ENCODE measurements around the gene KIF7.

KIF7 gene

DNA sequence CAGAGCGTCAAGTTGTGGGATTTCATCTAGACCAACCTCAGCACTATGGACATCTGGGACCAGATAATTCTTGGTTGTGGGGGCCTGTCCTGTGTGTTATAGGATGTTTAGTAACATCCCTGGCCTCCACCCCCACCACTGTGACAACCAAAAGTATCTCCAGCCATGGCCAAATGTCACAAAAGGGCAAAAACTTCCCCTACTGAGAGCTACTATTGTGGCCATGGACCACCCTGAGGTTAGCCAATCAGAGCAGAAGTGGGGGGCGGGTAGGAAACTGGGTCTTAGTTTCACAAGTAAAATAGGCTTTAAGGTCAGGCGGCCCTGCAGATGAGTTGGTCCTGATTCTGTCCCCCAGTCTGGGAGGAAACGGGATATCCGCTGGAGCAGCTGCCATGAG, 25.4 kb downstream of the KIF7 start:
- Histone ChIP-seq H3K9me3 (ENCODE audit: low read length) (0 out of 2 replicates have a peak, but pooled peaks cover 6% of the 10 kb centered on the region), H3K79me2 (ENCODE audit: insufficient read depth, low read length) (no peaks in the 10 kb centered on the region), H3K27ac (ENCODE audit: low read depth, low read length, poor library complexity, severe bottlenecking) (no peak overlapping the region), H3F3A (ENCODE audit: insufficient read depth, low read length) (no peaks in the 10 kb centered on the region), H4K20me1 (ENCODE audit: insufficient read depth, low read length) (no peaks in the 10 kb centered on the region), H3K9ac (ENCODE audit: low read length) (no peak overlapping the region), H3K9me2 (ENCODE audit: low read depth, low read length) (no peaks in the 10 kb centered on the region), H3K36me3 (ENCODE audit: insufficient read depth, low read length) (peaks cover 67% of the 10 kb centered on the region), H3K4me2 (ENCODE audit: low read length) (no peak overlapping the region), H3K4me3 (ENCODE audit: low read depth, low read length, poor library complexity, severe bottlenecking) (no peak overlapping the region), H2AFZ (ENCODE audit: low read length) (no peak overlapping the region), H3K27me3 (ENCODE audit: insufficient read depth, low read length) (no peaks in the 10 kb centered on the region), H3K4me1 (ENCODE audit: insufficient read depth, low read length, severe bottlenecking) (no peaks in the 10 kb centered on the region)
- TF ChIP-seq, protein P1, sequence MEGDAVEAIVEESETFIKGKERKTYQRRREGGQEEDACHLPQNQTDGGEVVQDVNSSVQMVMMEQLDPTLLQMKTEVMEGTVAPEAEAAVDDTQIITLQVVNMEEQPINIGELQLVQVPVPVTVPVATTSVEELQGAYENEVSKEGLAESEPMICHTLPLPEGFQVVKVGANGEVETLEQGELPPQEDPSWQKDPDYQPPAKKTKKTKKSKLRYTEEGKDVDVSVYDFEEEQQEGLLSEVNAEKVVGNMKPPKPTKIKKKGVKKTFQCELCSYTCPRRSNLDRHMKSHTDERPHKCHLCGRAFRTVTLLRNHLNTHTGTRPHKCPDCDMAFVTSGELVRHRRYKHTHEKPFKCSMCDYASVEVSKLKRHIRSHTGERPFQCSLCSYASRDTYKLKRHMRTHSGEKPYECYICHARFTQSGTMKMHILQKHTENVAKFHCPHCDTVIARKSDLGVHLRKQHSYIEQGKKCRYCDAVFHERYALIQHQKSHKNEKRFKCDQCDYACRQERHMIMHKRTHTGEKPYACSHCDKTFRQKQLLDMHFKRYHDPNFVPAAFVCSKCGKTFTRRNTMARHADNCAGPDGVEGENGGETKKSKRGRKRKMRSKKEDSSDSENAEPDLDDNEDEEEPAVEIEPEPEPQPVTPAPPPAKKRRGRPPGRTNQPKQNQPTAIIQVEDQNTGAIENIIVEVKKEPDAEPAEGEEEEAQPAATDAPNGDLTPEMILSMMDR (IDR thresholded peaks at IDR 0.05; ENCODE audit: low read length): no peak
- TF ChIP-seq EZH2 (IDR thresholded peaks at IDR 0.05; ENCODE audit: borderline replicate concordance, low read length): no peak

DNA sequence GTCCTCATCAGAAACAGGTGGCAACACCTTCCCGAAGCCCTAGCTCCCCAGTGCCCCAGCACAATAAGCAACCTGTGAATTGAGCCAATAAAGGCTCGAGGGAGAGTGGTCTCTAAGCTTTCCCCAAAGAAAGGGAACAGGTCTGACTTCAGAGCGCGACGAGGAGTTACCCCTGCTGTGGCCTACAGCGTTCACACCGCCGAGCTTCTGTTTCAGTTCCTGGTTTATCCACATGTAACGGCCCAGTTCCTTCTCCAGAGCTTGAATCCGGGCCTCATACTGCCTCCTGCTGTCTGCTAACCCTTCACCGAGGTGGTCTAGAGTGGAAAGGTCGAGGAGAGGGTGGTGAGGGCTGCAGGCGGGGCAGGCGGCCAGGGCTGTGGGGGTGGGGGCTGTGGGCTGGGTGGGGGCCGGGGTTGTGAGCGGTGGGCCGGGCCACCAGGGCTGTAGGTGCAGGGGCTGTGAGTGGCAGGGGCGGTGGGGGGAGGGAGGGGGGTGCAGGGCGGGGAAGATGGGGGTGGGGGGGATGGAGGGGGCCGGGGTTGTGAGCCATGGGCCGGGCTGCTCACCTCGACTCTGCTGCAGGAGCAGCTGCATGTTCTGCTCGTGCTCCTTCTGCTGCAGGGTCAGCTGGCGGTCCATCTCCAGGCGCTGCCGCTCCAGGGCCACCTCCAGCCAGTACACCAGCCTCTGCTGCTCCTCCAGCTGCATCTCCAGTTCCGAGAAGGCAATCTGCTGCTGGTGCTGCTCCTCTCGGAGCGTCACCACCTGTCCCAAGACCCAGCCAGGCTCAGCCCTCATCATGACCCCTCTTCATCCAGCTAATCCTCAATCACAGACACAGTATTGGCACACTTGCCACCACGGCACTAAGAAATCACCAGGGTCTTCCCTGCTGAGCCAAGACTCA, 26.2 kb downstream of the KIF7 start:
- H4K20me1 ChIP-seq (ENCODE audit: insufficient read depth, low read length): no peaks in the 10 kb centered on the region
- H2AFZ ChIP-seq (ENCODE audit: low read length): no peak overlapping the region
- H3K4me2 ChIP-seq (ENCODE audit: low read length): no peak overlapping the region
- no peaks in the 10 kb centered on the region for H3K79me2 ChIP-seq (ENCODE audit: insufficient read depth, low read length)
- no peaks in the 10 kb centered on the region for H3F3A ChIP-seq (ENCODE audit: insufficient read depth, low read length)
- no peaks in the 10 kb centered on the region for H3K27me3 ChIP-seq (ENCODE audit: insufficient read depth, low read length)
- H3K4me3 ChIP-seq (ENCODE audit: low read depth, low read length, poor library complexity, severe bottlenecking): no peak overlapping the region
- TF ChIP-seq EZH2 (IDR thresholded peaks at IDR 0.05; ENCODE audit: borderline replicate concordance, low read length): no peak
- TF ChIP-seq, protein P1 (IDR thresholded peaks at IDR 0.05; ENCODE audit: low read length): no peak
- no peak overlapping the region for H3K9ac ChIP-seq (ENCODE audit: low read length)
- H3K36me3 ChIP-seq (ENCODE audit: insufficient read depth, low read length): peaks cover 74% of the 10 kb centered on the region
- no peak overlapping the region for H3K27ac ChIP-seq (ENCODE audit: low read depth, low read length, poor library complexity, severe bottlenecking)
- no peaks in the 10 kb centered on the region for H3K4me1 ChIP-seq (ENCODE audit: insufficient read depth, low read length, severe bottlenecking)
- 0 out of 2 replicates have a peak, but pooled peaks cover 6% of the 10 kb centered on the region for H3K9me3 ChIP-seq (ENCODE audit: low read length)
- no peaks in the 10 kb centered on the region for H3K9me2 ChIP-seq (ENCODE audit: low read depth, low read length)

DNA sequence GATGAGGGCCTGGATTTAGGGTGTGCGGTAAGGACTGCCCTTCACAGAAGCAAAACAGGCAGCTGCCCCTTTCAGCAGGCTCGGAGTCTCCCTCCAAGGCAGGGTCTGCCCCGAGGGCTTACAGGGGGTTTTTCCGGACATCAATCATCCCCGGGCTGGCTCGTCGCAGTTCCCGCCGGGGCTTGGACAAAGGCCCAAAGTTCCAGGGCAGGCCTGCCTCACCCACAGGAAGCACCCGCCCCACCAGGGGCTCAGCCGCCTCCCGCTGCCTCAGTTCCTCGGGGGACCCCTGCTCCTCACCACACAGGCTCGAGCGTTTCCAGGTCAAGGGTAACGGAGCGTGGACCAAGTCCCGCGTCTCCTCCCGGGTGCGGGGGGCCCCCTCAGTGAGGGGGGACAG, 27.0 kb downstream of the KIF7 start:
- Histone ChIP-seq H3K79me2 (ENCODE audit: insufficient read depth, low read length) (no peaks in the 10 kb centered on the region), H3K27ac (ENCODE audit: low read depth, low read length, poor library complexity, severe bottlenecking) (no peak overlapping the region), H3K4me1 (ENCODE audit: insufficient read depth, low read length, severe bottlenecking) (no peaks in the 10 kb centered on the region), H4K20me1 (ENCODE audit: insufficient read depth, low read length) (no peaks in the 10 kb centered on the region), H3K4me2 (ENCODE audit: low read length) (no peak overlapping the region), H3F3A (ENCODE audit: insufficient read depth, low read length) (no peaks in the 10 kb centered on the region), H3K9me2 (ENCODE audit: low read depth, low read length) (no peaks in the 10 kb centered on the region), H3K9ac (ENCODE audit: low read length) (no peak overlapping the region), H2AFZ (ENCODE audit: low read length) (no peak overlapping the region), H3K9me3 (ENCODE audit: low read length) (0 out of 2 replicates have a peak, but pooled peaks cover 3% of the 10 kb centered on the region), H3K36me3 (ENCODE audit: insufficient read depth, low read length) (peaks cover 82% of the 10 kb centered on the region), H3K27me3 (ENCODE audit: insufficient read depth, low read length) (no peaks in the 10 kb centered on the region), H3K4me3 (ENCODE audit: low read depth, low read length, poor library complexity, severe bottlenecking) (no peak overlapping the region)
- TF ChIP-seq EZH2 (IDR thresholded peaks at IDR 0.05; ENCODE audit: borderline replicate concordance, low read length): no peak
- TF ChIP-seq, protein P1 (IDR thresholded peaks at IDR 0.05; ENCODE audit: low read length): no peak

All from OCI-LY1 (cell line).